ENCODE measurements around the gene GLT6D1. TPM values are rescaled to one million over a fixed set of nuclear protein-coding genes. Genes with fewer than 3 reads are reported as not detected.

The GLT6D1 gene
- total and polyA plus RNA-seq, 2 of the 13 experiments (the other 11 are each of a cell fraction or from before 2014, with no cell fraction given), result not detected

GRCh38 chr9:135620558-135620957 lies 18.8 kb downstream of the GLT6D1 start:
- no peak for ATAC-seq
- in situ Hi-C loops (cut with HindIII; ENCODE audit: extremely low pct_ligation_motif_present, low pct_unique_long_range_greater_than_20kb), result no loop called here
- CTCF ChIA-PET (ENCODE audit: low intra/inter-chr PET ratio, low total read pairs), result no interaction called here

More at GRCh38 chr9:135620558-135620957, 18.8 kb downstream of the GLT6D1 start:
- TF ChIP-seq MED1 (CRISPR knock-in tag; IDR thresholded peaks at IDR 0.05) (no peak), NR2F6 (IDR thresholded peaks at IDR 0.05) (no peak), NR2F6 (CRISPR knock-in tag; IDR thresholded peaks at IDR 0.05) (no peak), DMAP1 (CRISPR knock-in tag; IDR thresholded peaks at IDR 0.05) (no peak), NFKB2 (CRISPR knock-in tag; IDR thresholded peaks at IDR 0.05; ENCODE audit: borderline replicate concordance) (no peak), ZBTB2 (CRISPR knock-in tag; IDR thresholded peaks at IDR 0.05; ENCODE audit: low read depth) (no peak), KDM5B (CRISPR knock-in tag; IDR thresholded peaks at IDR 0.05; ENCODE audit: borderline replicate concordance) (no peak), CHD2 (IDR thresholded peaks at IDR 0.05; ENCODE audit: low read depth, low read length) (no peak), EED (CRISPR knock-in tag; IDR thresholded peaks at IDR 0.05) (no peak), ATF2 (CRISPR knock-in tag; IDR thresholded peaks at IDR 0.05) (no peak), CCAR2 (optimal IDR thresholded peaks at IDR 0.05; ENCODE audit: low read depth, low read length) (no peak), NFAT5 (CRISPR knock-in tag; IDR thresholded peaks at IDR 0.05) (no peak), SKIL (CRISPR knock-in tag; IDR thresholded peaks at IDR 0.05; ENCODE audit: borderline replicate concordance) (no peak), CREB3 (CRISPR knock-in tag; IDR thresholded peaks at IDR 0.05) (no peak)
- Histone ChIP-seq H2AFZ (ENCODE audit: low read length) (no peak overlapping the region), H4K20me1 (ENCODE audit: insufficient read depth, low read length) (no peaks in the 10 kb centered on the region), H3K27me3 (ENCODE audit: control insufficient read depth in 1 of 2, insufficient read depth in 2 of 2, low read length in 2 of 2) (peaks cover 13 to 69% of the 10 kb centered on the region in 2 experiments), H3K4me2 (ENCODE audit: low read depth, low read length) (no peak overlapping the region), H3K4me3 (replicated peaks in 1 of 3; ENCODE audit: insufficient read depth in 1 of 3, low read depth in 2 of 3, low read length in 3 of 3) (no peak overlapping the region), H3K9me3 (ENCODE audit: low read length) (no peaks in the 10 kb centered on the region), H3K4me1 (ENCODE audit: insufficient read depth, low read length) (no peaks in the 10 kb centered on the region), H3K9ac (ENCODE audit: insufficient read depth, low read depth, low read length) (no peak overlapping the region), H3K79me2 (ENCODE audit: insufficient read depth, low read length) (no peaks in the 10 kb centered on the region), H3K27ac (ENCODE audit: extremely low read length, insufficient read depth, low read length) (no peak overlapping the region), H3K36me3 (replicated peaks in 1 of 2; ENCODE audit: control insufficient read depth in 1 of 2, insufficient read depth in 2 of 2, low read length in 2 of 2) (no peaks in the 10 kb centered on the region)
- DNase-seq (ENCODE audit: low spot score) (no peak), FAIRE-seq (no peak)
- POLR2A ChIA-PET, result no interaction called here
- WGBS (ENCODE audit: low lambda C conversion rate), result 37% methylated on average over 7 of the region's 7 CpGs
- BruUV-seq (replicated peaks), result no TSS peak
- intact Hi-C loops (cut with micrococcal nuclease; ENCODE audit: unreplicated experiment), result no loop called here
